Neural crest cell (in vitro differentiated cells): ENCODE data around the gene PNLIPRP3. TPM values are rescaled to one million over a fixed set of nuclear protein-coding genes. Genes with fewer than 3 reads are reported as not detected.

Experiments
- DNase-seq: peaks from one replicate; pipeline ENCODE4 v3.0.0; 2021; ENCODE audit warnings: low read depth, mixed read lengths, low spot score
- H3K27ac Mint-ChIP-seq: one replicate; pipeline ENCODE4 v1.8.0; 2021; ENCODE audit warnings: mild to moderate bottlenecking, mixed read lengths; ENCODE audit not compliant: unreplicated experiment
- H3K27me3 Mint-ChIP-seq: 2 replicates; pipeline ENCODE4 v1.8.0; 2021; ENCODE audit warnings: low read depth, mild to moderate bottlenecking, mixed read lengths
- H3K36me3 Mint-ChIP-seq: 2 replicates; pipeline ENCODE4 v1.8.0; 2021; ENCODE audit warnings: low read depth, mild to moderate bottlenecking, mixed read lengths
- H3K4me1 Mint-ChIP-seq: 2 replicates; pipeline ENCODE4 v1.8.0; 2021; ENCODE audit warnings: mixed read lengths
- H3K4me3 Mint-ChIP-seq: one replicate; pipeline ENCODE4 v1.8.0; 2021; ENCODE audit warnings: mild to moderate bottlenecking, mixed read lengths
- H3K9me3 Mint-ChIP-seq: 2 replicates; pipeline ENCODE4 v1.8.0; 2021; ENCODE audit warnings: mixed read lengths
- total RNA-seq: library from RNA; stranded (reverse); gene quantifications from 2 replicates; pipeline ENCODE4 v1.2.1, GENCODE V29; 2021
- TF ChIP-seq, protein P1 (sequence below): fragments of 200-600 bp; sonication (generic); conservative IDR thresholded peaks from 2 replicates; pipeline ENCODE4 v1.5.0; 2021; ENCODE audit warnings: antibody characterized with exemption, mild to moderate bottlenecking

Gene PNLIPRP3
- total RNA-seq, 1 donor from 2014 or later = not detected

GRCh38 chr10:116430288-116430687 lies 2.6 kb downstream of the PNLIPRP3 start:
- H3K4me3 Mint-ChIP-seq = no peak overlapping the region
- TF ChIP-seq, protein P1, sequence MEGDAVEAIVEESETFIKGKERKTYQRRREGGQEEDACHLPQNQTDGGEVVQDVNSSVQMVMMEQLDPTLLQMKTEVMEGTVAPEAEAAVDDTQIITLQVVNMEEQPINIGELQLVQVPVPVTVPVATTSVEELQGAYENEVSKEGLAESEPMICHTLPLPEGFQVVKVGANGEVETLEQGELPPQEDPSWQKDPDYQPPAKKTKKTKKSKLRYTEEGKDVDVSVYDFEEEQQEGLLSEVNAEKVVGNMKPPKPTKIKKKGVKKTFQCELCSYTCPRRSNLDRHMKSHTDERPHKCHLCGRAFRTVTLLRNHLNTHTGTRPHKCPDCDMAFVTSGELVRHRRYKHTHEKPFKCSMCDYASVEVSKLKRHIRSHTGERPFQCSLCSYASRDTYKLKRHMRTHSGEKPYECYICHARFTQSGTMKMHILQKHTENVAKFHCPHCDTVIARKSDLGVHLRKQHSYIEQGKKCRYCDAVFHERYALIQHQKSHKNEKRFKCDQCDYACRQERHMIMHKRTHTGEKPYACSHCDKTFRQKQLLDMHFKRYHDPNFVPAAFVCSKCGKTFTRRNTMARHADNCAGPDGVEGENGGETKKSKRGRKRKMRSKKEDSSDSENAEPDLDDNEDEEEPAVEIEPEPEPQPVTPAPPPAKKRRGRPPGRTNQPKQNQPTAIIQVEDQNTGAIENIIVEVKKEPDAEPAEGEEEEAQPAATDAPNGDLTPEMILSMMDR = no peak

DNA sequence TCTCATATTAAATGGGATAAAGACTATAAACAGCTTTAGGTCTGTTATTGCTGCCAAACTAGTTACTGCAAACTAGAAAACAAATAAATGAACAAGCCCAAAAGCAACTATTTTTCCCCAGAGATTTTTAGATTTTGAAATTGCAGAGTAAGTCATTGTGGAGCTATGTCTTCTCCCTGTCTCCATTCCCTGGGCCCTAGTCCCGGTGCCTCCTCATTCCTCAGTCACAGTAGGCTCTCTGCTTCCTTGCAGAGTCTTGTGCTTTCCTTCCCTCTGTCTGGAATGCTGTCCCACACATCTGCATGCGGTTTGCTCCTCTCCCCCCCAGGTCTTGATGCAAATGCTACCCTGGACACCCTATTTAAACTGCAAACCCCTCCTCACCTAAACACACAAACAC lies 4.0 kb downstream of the PNLIPRP3 start:
- Mint-ChIP-seq H3K4me1 (no peaks in the 10 kb centered on the region), H3K4me3 (no peak overlapping the region), H3K27ac (no peak overlapping the region), H3K9me3 (peaks cover 4% of the 10 kb centered on the region), H3K36me3 (no peaks in the 10 kb centered on the region), H3K27me3 (no peaks in the 10 kb centered on the region)
- no peak for DNase-seq
- TF ChIP-seq, protein P1 = no peak

More at GRCh38 chr10:116430288-116430687, 2.6 kb downstream of the PNLIPRP3 start:
- Mint-ChIP-seq H3K27ac (no peak overlapping the region), H3K36me3 (no peaks in the 10 kb centered on the region), H3K4me1 (no peaks in the 10 kb centered on the region), H3K27me3 (no peaks in the 10 kb centered on the region), H3K9me3 (peaks cover 4% of the 10 kb centered on the region)
- no peak for DNase-seq

GRCh38 chr10:116437076-116437692 lies 9.5 kb downstream of the PNLIPRP3 start:
- H3K9me3 Mint-ChIP-seq = peaks cover 4% of the 10 kb centered on the region
- H3K4me3 Mint-ChIP-seq = no peak overlapping the region
- H3K27ac Mint-ChIP-seq = no peak overlapping the region
- TF ChIP-seq, protein P1 = no peak
- H3K36me3 Mint-ChIP-seq = no peaks in the 10 kb centered on the region
- H3K4me1 Mint-ChIP-seq = no peaks in the 10 kb centered on the region
- H3K27me3 Mint-ChIP-seq = no peaks in the 10 kb centered on the region
- DNase-seq = no peak

- H3K4me3 Mint-ChIP-seq = no peak overlapping the region
- TF ChIP-seq, protein P1 = no peak
- DNase-seq = no peak
- no peaks in the 10 kb centered on the region for H3K4me1 Mint-ChIP-seq
- no peak overlapping the region for H3K27ac Mint-ChIP-seq
- H3K9me3 Mint-ChIP-seq = no peaks in the 10 kb centered on the region
- H3K27me3 Mint-ChIP-seq = no peaks in the 10 kb centered on the region
- no peaks in the 10 kb centered on the region for H3K36me3 Mint-ChIP-seq
Measured at GRCh38 chr10:116440330-116441030, 12.8 kb downstream of the PNLIPRP3 start.

GRCh38 chr10:116444527-116445142 lies 17.0 kb downstream of the PNLIPRP3 start:
- Mint-ChIP-seq H3K36me3 (no peaks in the 10 kb centered on the region), H3K27me3 (no peaks in the 10 kb centered on the region), H3K27ac (no peak overlapping the region), H3K4me1 (no peaks in the 10 kb centered on the region), H3K9me3 (no peaks in the 10 kb centered on the region), H3K4me3 (no peak overlapping the region)
- DNase-seq = peak; percentile 48
- TF ChIP-seq, protein P1 = peak; percentile 95
